AG10803 (cell line): ENCODE measurements around the gene CALHM4.

Experiments
- DNase-seq: peaks from one replicate; pipeline ENCODE4 v3.0.0; 2010; ENCODE audit warnings: low read depth
- H3K4me3 ChIP-seq: 2 replicates; pipeline ENCODE4 v1.5.1; 2011; ENCODE audit warnings: mild to moderate bottlenecking, low read length, control low read depth
- CTCF ChIP-seq: conservative IDR thresholded peaks from 2 replicates; pipeline ENCODE4 v1.5.1; 2011; ENCODE audit warnings: mild to moderate bottlenecking, low read length, control low read depth, inconsistent platforms

The CALHM4 gene

GRCh38 chr6:116553451-116553850 lies at the start of gene CALHM4:
Gene CALHM4 (plus strand): TSS chr6:116553751. CDS start chr6:116553794, 43 bp downstream.
- TF ChIP-seq CTCF = no peak

GRCh38 chr6:116507324-116507723 lies 46.2 kb upstream of the CALHM4 start:
- H3K4me3 ChIP-seq = no peak overlapping the region
- TF ChIP-seq CTCF = no peak
- peak; percentile 9 for DNase-seq

More at GRCh38 chr6:116553451-116553850, at the start of gene CALHM4:
- DNase-seq = no peak
- H3K4me3 ChIP-seq = no peak within 1 kb of the TSS

- no peak overlapping the region for H3K4me3 ChIP-seq
- no peak for DNase-seq
- no peak for TF ChIP-seq CTCF
These were observed 45.0 kb upstream of the CALHM4 start for GRCh38 chr6:116508527-116508926.

- peak; percentile 80 for TF ChIP-seq CTCF
- DNase-seq = peak; percentile 90
- H3K4me3 ChIP-seq = peak within 1 kb of the TSS; percentile 67
These were observed 42.0 kb upstream of the CALHM4 start, which contains the start of gene CALHM5 for GRCh38 chr6:116511424-116512110. Gene CALHM5 (plus strand): TSS chr6:116511639. CDS start chr6:116511697, 58 bp downstream.

- peak overlapping the region; percentile 67 for H3K4me3 ChIP-seq
- no peak for TF ChIP-seq CTCF
- no peak for DNase-seq
These were observed 41.4 kb upstream of the CALHM4 start for GRCh38 chr6:116512111-116512559.

- peak overlapping the region; percentile 67 for H3K4me3 ChIP-seq
- DNase-seq = no peak
These were observed 40.8 kb upstream of the CALHM4 start for GRCh38 chr6:116512734-116513133.

More at GRCh38 chr6:116512734-116513133, 40.8 kb upstream of the CALHM4 start:
- no peak for TF ChIP-seq CTCF
